AG10803 (cell line): ENCODE data around the gene OR10Z1.

ENCODE experiments used
- DNase-seq: peaks from one replicate; pipeline ENCODE4 v3.0.0; 2010; ENCODE audit warnings: low read depth
- H3K4me3 ChIP-seq: 2 replicates; pipeline ENCODE4 v1.5.1; 2011; ENCODE audit warnings: mild to moderate bottlenecking, low read length, control low read depth
- CTCF ChIP-seq: conservative IDR thresholded peaks from 2 replicates; pipeline ENCODE4 v1.5.1; 2011; ENCODE audit warnings: mild to moderate bottlenecking, low read length, control low read depth, inconsistent platforms

OR10Z1 gene

GRCh38 chr1:158654571-158654970 is 49.5 kb downstream of the OR10Z1 start:
- no peak for TF ChIP-seq CTCF
- no peak for DNase-seq
- H3K4me3 ChIP-seq, result no peak overlapping the region
